Transverse colon (tissue), 3 donors: ENCODE results near the gene AP2S1.

Source experiments
- POLR2A ChIP-seq: fragments of 450-650 bp; IDR thresholded peaks from one replicate; pipeline ENCODE4 v1.6.1; 2016; ENCODE audit warnings: antibody characterized with exemption, mild to moderate bottlenecking, moderate library complexity
- TF ChIP-seq, protein P1 (sequence below), 5 experiments: fragments of 200-600 bp in 3 of 5; fragments of 450-650 bp in 2 of 5; sonication (generic) in 3 of 5; IDR thresholded peaks; 1 replicate in 2 of 5; 2 replicates in 3 of 5; pipeline ENCODE4 v1.5.1; 2016 to 2017; ENCODE audit warnings: antibody characterized with exemption in 5 of 5, inconsistent platforms in 3 of 5, mild to moderate bottlenecking in 2 of 5, moderate library complexity in 1 of 5

DNA sequence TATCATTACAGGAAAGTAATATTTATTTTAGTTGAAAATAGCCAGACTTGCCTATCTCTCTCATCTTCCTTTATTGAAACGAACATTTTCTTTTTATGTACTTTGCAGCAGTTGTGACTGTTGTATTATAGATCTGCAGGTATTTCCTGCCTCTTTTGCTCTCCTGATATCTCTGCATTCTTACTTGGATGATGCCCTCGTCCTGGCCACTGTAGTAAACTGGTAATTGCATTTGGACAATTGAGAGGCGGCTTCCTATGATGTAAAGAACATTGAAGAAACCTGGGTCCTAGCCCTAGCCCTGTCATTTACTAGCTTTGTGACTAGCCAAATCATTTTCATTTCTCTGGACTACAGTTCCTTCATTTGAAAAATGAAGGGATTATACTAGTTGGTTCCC lies 16.5 kb upstream of the AP2S1 start:
- TF ChIP-seq, protein P1, sequence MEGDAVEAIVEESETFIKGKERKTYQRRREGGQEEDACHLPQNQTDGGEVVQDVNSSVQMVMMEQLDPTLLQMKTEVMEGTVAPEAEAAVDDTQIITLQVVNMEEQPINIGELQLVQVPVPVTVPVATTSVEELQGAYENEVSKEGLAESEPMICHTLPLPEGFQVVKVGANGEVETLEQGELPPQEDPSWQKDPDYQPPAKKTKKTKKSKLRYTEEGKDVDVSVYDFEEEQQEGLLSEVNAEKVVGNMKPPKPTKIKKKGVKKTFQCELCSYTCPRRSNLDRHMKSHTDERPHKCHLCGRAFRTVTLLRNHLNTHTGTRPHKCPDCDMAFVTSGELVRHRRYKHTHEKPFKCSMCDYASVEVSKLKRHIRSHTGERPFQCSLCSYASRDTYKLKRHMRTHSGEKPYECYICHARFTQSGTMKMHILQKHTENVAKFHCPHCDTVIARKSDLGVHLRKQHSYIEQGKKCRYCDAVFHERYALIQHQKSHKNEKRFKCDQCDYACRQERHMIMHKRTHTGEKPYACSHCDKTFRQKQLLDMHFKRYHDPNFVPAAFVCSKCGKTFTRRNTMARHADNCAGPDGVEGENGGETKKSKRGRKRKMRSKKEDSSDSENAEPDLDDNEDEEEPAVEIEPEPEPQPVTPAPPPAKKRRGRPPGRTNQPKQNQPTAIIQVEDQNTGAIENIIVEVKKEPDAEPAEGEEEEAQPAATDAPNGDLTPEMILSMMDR (IDR thresholded peaks at IDR 0.05) = no peak
- no peak for TF ChIP-seq POLR2A
